H1 (cell line): ENCODE measurements around the gene PTH2R. TPM values are rescaled to one million over a fixed set of nuclear protein-coding genes. Genes with fewer than 3 reads are reported as not detected.

ENCODE experiments used
- CTCF ChIA-PET: fragments of 300-600 bp; sonication (Branson Sonifier 250); formaldehyde crosslinking; loops from one replicate; lab custom pipeline; 2021; ENCODE audit not compliant: partially characterized antibody; lab: Charles Lee
- POLR2A ChIA-PET: fragments of 300-600 bp; sonication (Branson Sonifier 250); formaldehyde crosslinking; loops from one replicate; lab custom pipeline; 2021; ENCODE audit warnings: inconsistent platforms; ENCODE audit not compliant: partially characterized antibody; lab: Charles Lee
- DNase-seq, 2 experiments: peaks; one replicate each; pipeline versions ENCODE4 v3.0.0 to v3.0.0-alpha.2; 2010 to 2022; ENCODE audit warnings: low spot score in 2 of 2, low read depth in 1 of 2, mixed read lengths in 1 of 2
- FAIRE-seq: peaks from 2 replicates; lab custom pipeline; 2011; peaks lifted over from hg19 to GRCh38; lab: Jason Lieb, UNC
- H2AFZ ChIP-seq: 2 replicates; pipeline ENCODE4 v1.8.1; 2012; ENCODE audit warnings: low read length, inconsistent platforms
- H2AK5ac ChIP-seq: 2 replicates; pipeline ENCODE4 v1.6.1; 2013; ENCODE audit warnings: low read depth, low read length
- H2BK120ac ChIP-seq: replicated peaks from 2 replicates; pipeline ENCODE3; 2013; ENCODE audit warnings: low read depth, low read length, inconsistent platforms
- H2BK12ac ChIP-seq: 2 replicates; pipeline ENCODE4 v1.6.1; 2013; ENCODE audit warnings: low read depth, low read length
- H2BK15ac ChIP-seq: 2 replicates; pipeline ENCODE4 v1.6.1; 2013; ENCODE audit warnings: low read length
- H2BK20ac ChIP-seq: 2 replicates; pipeline ENCODE4 v1.6.1; 2013; ENCODE audit warnings: low read length
- H2BK5ac ChIP-seq: 2 replicates; pipeline ENCODE4 v1.6.1; 2013; ENCODE audit warnings: low read depth, low read length
- H3K14ac ChIP-seq: 2 replicates; pipeline ENCODE4 v1.6.1; 2013; ENCODE audit warnings: inconsistent platforms; ENCODE audit not compliant: insufficient read length
- H3K18ac ChIP-seq: 2 replicates; pipeline ENCODE4 v1.6.1; 2013; ENCODE audit warnings: low read length; ENCODE audit errors: extremely low read depth
- H3K23ac ChIP-seq: 2 replicates; pipeline ENCODE4 v1.6.1; 2013; ENCODE audit warnings: inconsistent platforms; ENCODE audit not compliant: insufficient read length
- H3K23me2 ChIP-seq: 2 replicates; pipeline ENCODE4 v1.6.1; 2013; ENCODE audit warnings: low read depth, low read length
- H3K27ac ChIP-seq: 2 replicates; pipeline ENCODE4 v1.6.1; 2011; ENCODE audit warnings: low read depth, low read length, inconsistent platforms
- H3K27me3 ChIP-seq, 4 experiments: replicated peaks in 1 of 4; 1 replicate in 1 of 4; 2 replicates in 3 of 4; pipeline versions ENCODE4 v1.6.1 to v1.8.1; 2011 to 2013; ENCODE audit warnings: low read length in 3 of 4, mild to moderate bottlenecking in 3 of 4, inconsistent platforms in 2 of 4, mixed read lengths in 2 of 4, moderate library complexity in 1 of 4; ENCODE audit not compliant: control insufficient read depth in 3 of 4, insufficient read depth in 3 of 4; ENCODE audit errors: extremely low read depth in 1 of 4
- H3K36me3 ChIP-seq, 4 experiments: 2 replicates each; pipeline versions ENCODE4 v1.6.1 to v1.8.1; 2011 to 2013; ENCODE audit warnings: mild to moderate bottlenecking in 4 of 4, low read length in 3 of 4, moderate library complexity in 2 of 4, control low read depth in 1 of 4, inconsistent platforms in 1 of 4; ENCODE audit not compliant: insufficient read depth in 4 of 4, control insufficient read depth in 2 of 4
- H3K4ac ChIP-seq: replicated peaks from 2 replicates; pipeline ENCODE3; 2013; ENCODE audit warnings: low read length, low read depth, mixed read lengths, inconsistent platforms; ENCODE audit not compliant: insufficient read length
- H3K4me1 ChIP-seq, 4 experiments: replicated peaks in 1 of 4; 1 replicate in 1 of 4; 2 replicates in 3 of 4; pipeline versions ENCODE4 v1.6.1 to v1.8.1; 2011 to 2013; ENCODE audit warnings: low read length in 3 of 4, inconsistent platforms in 2 of 4, mixed read lengths in 1 of 4; ENCODE audit not compliant: insufficient read depth in 4 of 4, control insufficient read depth in 3 of 4
- H3K4me2 ChIP-seq, 2 experiments: 2 replicates each; pipeline versions ENCODE4 v1.6.1 to v1.8.1; 2011 to 2013; ENCODE audit warnings: low read depth in 2 of 2, low read length in 2 of 2, control low read depth in 1 of 2, inconsistent platforms in 1 of 2, mild to moderate bottlenecking in 1 of 2; ENCODE audit not compliant: insufficient read depth in 1 of 2
- H3K4me3 ChIP-seq, 4 experiments: fragments of 200-600, 300-600 bp in 1 of 4; sonication (generic), shearing (Covaris generic), sonication (Bioruptor Twin) in 1 of 4; 2 replicates each; pipeline versions ENCODE4 v1.5.1 to v1.8.1; 2011 to 2016; ENCODE audit warnings: low read length in 4 of 4, low read depth in 3 of 4, control low read depth in 2 of 4, inconsistent platforms in 2 of 4, mild to moderate bottlenecking in 2 of 4, mixed read lengths in 1 of 4, moderate library complexity in 1 of 4; ENCODE audit not compliant: insufficient read depth in 2 of 4; ENCODE audit errors: extremely low read depth in 1 of 4
- H3K56ac ChIP-seq: replicated peaks from 2 replicates; pipeline ENCODE3; 2013; ENCODE audit warnings: low read depth, mild to moderate bottlenecking, mixed read lengths, low read length, inconsistent platforms; ENCODE audit not compliant: insufficient read length
- H3K79me1 ChIP-seq: 2 replicates; pipeline ENCODE4 v1.6.1; 2013; ENCODE audit warnings: low read depth, low read length, control low read depth
- H3K79me2 ChIP-seq, 2 experiments: 2 replicates each; pipeline versions ENCODE4 v1.6.1 to v1.8.1; 2012 to 2013; ENCODE audit warnings: low read length in 2 of 2, mild to moderate bottlenecking in 2 of 2, inconsistent platforms in 1 of 2; ENCODE audit not compliant: insufficient read depth in 2 of 2, control insufficient read depth in 1 of 2
- H3K9ac ChIP-seq, 4 experiments: replicated peaks in 1 of 4; 1 replicate in 1 of 4; 2 replicates in 3 of 4; pipeline versions ENCODE4 v1.6.1 to v1.8.1; 2011 to 2013; ENCODE audit warnings: low read depth in 3 of 4, low read length in 3 of 4, control low read depth in 2 of 4, mild to moderate bottlenecking in 2 of 4, moderate library complexity in 2 of 4, inconsistent platforms in 1 of 4; ENCODE audit errors: extremely low read depth in 1 of 4
- H3K9me3 ChIP-seq, 2 experiments: 2 replicates each; pipeline versions ENCODE4 v1.6.1 to v1.8.1; 2012 to 2013; ENCODE audit warnings: mild to moderate bottlenecking in 2 of 2, moderate library complexity in 2 of 2, control low read depth in 1 of 2, inconsistent platforms in 1 of 2, low read depth in 1 of 2, low read length in 1 of 2, mixed read lengths in 1 of 2; ENCODE audit not compliant: insufficient read depth in 2 of 2
- H4K20me1 ChIP-seq, 2 experiments: replicated peaks in 1 of 2; 2 replicates each; pipeline versions ENCODE3 to v1.8.1; 2011 to 2013; ENCODE audit warnings: inconsistent platforms in 2 of 2, low read length in 2 of 2, mild to moderate bottlenecking in 1 of 2; ENCODE audit not compliant: insufficient read depth in 2 of 2, control insufficient read depth in 1 of 2
- H4K5ac ChIP-seq: 2 replicates; pipeline ENCODE4 v1.6.1; 2013; ENCODE audit warnings: low read length, low read depth, mixed read lengths, inconsistent platforms; ENCODE audit not compliant: insufficient read length
- H4K8ac ChIP-seq: 2 replicates; pipeline ENCODE4 v1.8.0; 2013; ENCODE audit warnings: mild to moderate bottlenecking, moderate library complexity, low read length, inconsistent platforms; ENCODE audit not compliant: insufficient read depth; ENCODE audit errors: extremely low read depth
- H4K91ac ChIP-seq: replicated peaks from 2 replicates; pipeline ENCODE3; 2013; ENCODE audit warnings: low read length, mixed read lengths, inconsistent platforms; ENCODE audit not compliant: insufficient read length
- CREB1 ChIP-seq: IDR thresholded peaks from 2 replicates; pipeline ENCODE4 v1.6.1; 2012; ENCODE audit warnings: inconsistent platforms
- JUND ChIP-seq: IDR thresholded peaks from 2 replicates; pipeline ENCODE4 v1.6.1; 2011; ENCODE audit warnings: mild to moderate bottlenecking, improper control_type of control experiment, low read length
- POLR2AphosphoS5 ChIP-seq: IDR thresholded peaks from 2 replicates; pipeline ENCODE4 v1.6.1; 2011; ENCODE audit warnings: low read depth, low read length
- POU5F1 ChIP-seq: IDR thresholded peaks from 2 replicates; pipeline ENCODE4 v1.6.1; 2011; ENCODE audit warnings: low read depth, mild to moderate bottlenecking, low read length, moderate library complexity
- RBBP5 ChIP-seq: IDR thresholded peaks from 2 replicates; pipeline ENCODE4 v1.7.1; 2012; ENCODE audit warnings: low read depth, mild to moderate bottlenecking, inconsistent platforms, low read length, moderate library complexity, borderline replicate concordance
- RXRA ChIP-seq: IDR thresholded peaks from 2 replicates; pipeline ENCODE4 v1.6.1; 2011; ENCODE audit warnings: low read depth, mild to moderate bottlenecking, low read length, moderate library complexity; ENCODE audit not compliant: insufficient read depth
- SP4 ChIP-seq: IDR thresholded peaks from 2 replicates; pipeline ENCODE4 v1.6.1; 2012; ENCODE audit warnings: low read length, inconsistent platforms
- USF2 ChIP-seq: IDR thresholded peaks from 2 replicates; pipeline ENCODE4 v1.6.1; 2011; ENCODE audit warnings: low read length, improper control_type of control experiment
- WGBS, 2 experiments: shearing (Covaris generic) in 1 of 2; methylation state at CpG; one replicate each; pipeline versions ENCODE4 v1.1.6 to v1.1.7; 2013 to 2015; ENCODE audit warnings: low lambda C conversion rate in 2 of 2, mixed read lengths in 2 of 2, inconsistent platforms in 1 of 2, low coverage in 1 of 2, missing lambda C conversion rate in 1 of 2; ENCODE audit not compliant: insufficient replicate concordance in 2 of 2, insufficient coverage in 1 of 2, insufficient read length in 1 of 2; ENCODE audit errors: extremely low coverage in 1 of 2, missing lambda C conversion rate in 1 of 2; 5-methylcytosine and 5-hydroxymethylcytosine counted together
- polyA plus RNA-seq, 7 experiments: library from polyadenylated mRNA; depleted of rRNA in 3 of 7; stranded (reverse) in 5 of 7; unstranded in 2 of 7; fragments of >200 nt in 5 of 7; fragments of 200-250 nt in 2 of 7; gene quantifications; 1 replicate in 5 of 7; 2 replicates in 1 of 7; 4 replicates in 1 of 7; pipeline versions ENCODE4 v1.2.1 to v1.2.3, GENCODE V29; 2011 to 2013; ENCODE audit warnings: missing spikeins in 2 of 7, mixed read lengths in 2 of 7
- total RNA-seq: library from RNA; stranded (reverse); fragmentation: NEBNext Ultra II Directional; extraction: Animal tissue kit (Norgen Biotek cat#: 25700); gene quantifications from 2 replicates; pipeline ENCODE4 v1.2.1, GENCODE V29; 2021

PTH2R gene
- total and polyA plus RNA-seq, 2 of the 8 experiments (the other 6 are each of a cell fraction or from before 2014, with no cell fraction given), result 0.19 to 0.38 TPM

DNA sequence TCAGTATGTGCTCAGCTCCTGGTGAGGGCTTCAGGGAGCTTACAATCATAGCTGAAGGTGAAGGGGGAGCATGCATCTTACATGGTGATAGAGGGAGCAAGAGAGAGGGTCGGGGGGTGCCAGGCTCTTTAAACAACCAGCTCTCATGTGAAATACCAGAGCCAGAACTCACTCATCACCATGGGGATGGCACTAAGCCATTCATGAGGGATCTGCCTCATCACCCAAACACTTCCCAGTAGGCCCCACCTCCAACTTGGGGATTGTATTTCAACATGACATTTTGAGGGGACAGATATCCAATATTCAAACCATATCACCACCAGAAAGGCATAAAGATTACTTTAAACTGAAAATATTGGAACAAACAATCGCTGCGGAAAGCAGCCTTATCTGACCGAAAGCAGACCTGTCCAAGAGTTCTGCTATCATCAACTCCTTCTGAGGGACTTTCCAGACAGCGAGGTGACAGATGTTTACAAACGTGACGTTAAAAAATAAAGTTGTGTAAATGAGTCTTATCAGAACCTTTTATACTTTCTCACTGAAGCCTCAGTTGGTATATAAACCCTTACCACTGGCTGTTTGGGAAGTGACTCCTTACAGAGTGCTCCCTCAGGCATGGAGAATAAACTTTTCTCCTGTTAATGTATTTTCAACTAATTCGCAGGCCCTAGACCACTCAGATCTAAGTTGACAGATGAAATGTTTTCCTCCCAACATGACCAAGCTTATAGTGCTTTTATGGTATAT lies 35.5 kb upstream of the PTH2R start:
- Histone ChIP-seq H3K4me2 (no peak overlapping the region), H3K9me3 (no peaks in the 10 kb centered on the region), H2BK5ac (no peak overlapping the region), H2BK20ac (no peak overlapping the region), H4K8ac (no peak overlapping the region), H3K36me3 (no peaks in the 10 kb centered on the region), H3K18ac (no peak overlapping the region), H3K79me2 (no peaks in the 10 kb centered on the region), H3K27me3 (no peaks in the 10 kb centered on the region), H3K23ac (no peak overlapping the region), H3K4me3 (no peak overlapping the region), H2AK5ac (no peak overlapping the region), H3K9ac (no peak overlapping the region), H2BK12ac (no peak overlapping the region), H3K23me2 (no peaks in the 10 kb centered on the region), H2AFZ (no peak overlapping the region), H3K27ac (no peak overlapping the region), H3K4me1 (peaks cover 0 to 11% (median 3%) of the 10 kb centered on the region in 4 experiments; a peak in 4 of 7 replicates), H4K5ac (no peak overlapping the region), H4K20me1 (no peaks in the 10 kb centered on the region), H4K91ac (no peak overlapping the region), H3K4ac (no peak overlapping the region), H3K79me1 (no peaks in the 10 kb centered on the region), H3K56ac (no peak overlapping the region), H2BK15ac (no peak overlapping the region), H3K14ac (no peak overlapping the region), H2BK120ac (no peak overlapping the region)
- no peak for DNase-seq
- no peak for FAIRE-seq
- no peak for TF ChIP-seq USF2
- no peak for TF ChIP-seq RXRA
- no peak for TF ChIP-seq POLR2AphosphoS5
- TF ChIP-seq RBBP5, result no peak
- no peak for TF ChIP-seq JUND
- TF ChIP-seq CREB1, result no peak
- no peak for TF ChIP-seq SP4
- TF ChIP-seq POU5F1, result no peak
- ChIA-PET POLR2A (no interaction called here), CTCF (no interaction called here)
- 93% methylated on average over 8 of the region's 8 CpGs; no CpG with 5 or more reads in 1 of the 2 experiments for WGBS, 2 experiments
